Measurements from ENCODE around the gene FFAR2.

The FFAR2 gene

GRCh38 chr19:35491836-35492360 lies 43.8 kb downstream of the FFAR2 start:
- DNase-seq = no peak

GRCh38 chr19:35493971-35494370 lies 45.9 kb downstream of the FFAR2 start:
- DNase-seq = no peak

GRCh38 chr19:35495107-35496064 lies 47.3 kb downstream of the FFAR2 start:
- DNase-seq = peak; percentile 36

- no peak for DNase-seq
Measured at GRCh38 chr19:35497406-35497805, 49.3 kb downstream of the FFAR2 start.

- no peak for DNase-seq
Measured at GRCh38 chr19:35498220-35498619, 50.2 kb downstream of the FFAR2 start.

- no peak for DNase-seq
Measured at GRCh38 chr19:35498984-35499527, 51.0 kb downstream of the FFAR2 start.

- DNase-seq = no peak
Measured at GRCh38 chr19:35500611-35501010, 52.6 kb downstream of the FFAR2 start.
